GM21786 (cell line): ENCODE results near the gene PABPC1L.

Source experiments
- ATAC-seq: cut with Tn5 transposase; IDR thresholded peaks from one replicate; pipeline ENCODE4 v1.9.1; 2021; ENCODE audit not compliant: unreplicated experiment

The PABPC1L gene

DNA sequence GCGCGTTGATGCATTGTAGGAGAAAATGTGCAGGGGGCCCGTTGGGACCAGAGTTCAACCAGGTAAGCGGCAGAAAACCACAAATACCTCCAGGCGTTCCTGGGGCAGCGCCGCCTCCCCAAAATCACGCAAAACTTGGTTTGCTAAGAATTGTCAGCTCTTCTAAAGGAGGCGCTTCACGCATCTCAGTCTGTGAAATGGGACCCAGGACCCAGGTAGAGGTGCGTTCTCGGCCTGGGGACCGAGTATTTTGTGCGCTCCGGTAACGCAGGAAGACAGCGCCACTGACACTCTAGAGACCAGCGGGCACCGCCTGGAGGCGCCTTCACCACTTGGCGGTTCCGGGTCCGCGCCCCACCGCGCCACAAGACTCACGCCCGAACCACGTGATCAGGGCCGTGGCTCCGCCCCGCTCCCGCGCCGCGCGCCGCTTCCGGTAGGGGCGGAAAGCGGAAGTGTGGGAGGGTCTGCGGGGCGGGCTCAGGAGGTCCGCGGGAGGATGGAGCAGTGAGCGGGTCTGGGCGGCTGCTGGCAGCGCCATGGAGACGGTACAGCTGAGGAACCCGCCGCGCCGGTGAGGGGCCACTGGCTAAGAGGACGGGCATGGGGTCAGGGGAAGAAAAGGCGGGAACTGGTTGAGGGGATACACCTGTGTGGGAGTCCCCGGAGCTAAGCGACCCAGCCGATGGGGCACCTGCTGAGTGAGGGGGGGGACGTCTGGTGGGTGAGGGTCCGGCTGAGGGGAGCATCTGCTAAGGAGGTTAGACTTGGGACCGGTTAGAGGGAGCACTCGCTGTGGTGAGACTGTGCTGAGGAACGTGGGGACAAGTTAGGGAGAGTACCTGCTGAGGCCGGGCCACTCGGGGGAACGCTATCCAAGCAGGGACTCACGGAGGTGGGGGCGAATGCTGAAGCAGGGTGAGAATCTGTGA lies 56.4 kb downstream of the PABPC1L start, which contains the start of gene STK4:
Gene STK4 (plus strand): TSS at position 483 of the 932 bp plus-strand sequence. CDS start 57 bp downstream, at position 540.
- ATAC-seq, result peak; percentile 58

DNA sequence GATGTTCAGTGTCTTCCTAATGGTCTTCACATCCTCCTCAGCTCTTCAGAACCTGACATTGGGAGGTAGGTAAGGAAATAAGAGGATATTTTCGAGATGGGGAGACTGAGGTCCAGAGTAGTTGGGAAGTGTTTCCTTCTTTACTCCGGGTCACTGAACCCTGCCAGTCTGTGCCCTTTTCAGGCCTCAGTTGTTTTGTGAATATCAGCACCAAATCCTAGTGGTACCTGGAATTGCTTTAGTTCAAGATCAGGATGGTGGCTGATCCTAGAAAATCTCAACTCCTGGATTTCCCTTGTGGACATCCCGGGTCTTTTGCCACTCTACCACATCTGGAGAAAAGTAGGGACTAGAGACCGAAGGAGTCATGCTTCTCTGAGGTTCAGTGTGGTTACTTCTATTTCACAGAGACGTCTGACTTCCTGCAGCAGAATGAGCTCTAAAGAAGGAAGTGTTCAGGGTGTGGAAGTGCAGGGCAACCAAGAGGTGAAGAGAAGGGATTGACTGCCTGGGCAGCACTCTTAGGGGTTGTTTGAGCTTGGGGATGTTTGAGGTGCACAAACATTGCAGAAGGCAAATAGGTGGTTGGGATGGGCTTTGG lies 57.4 kb downstream of the PABPC1L start:
- ATAC-seq, result no peak

DNA sequence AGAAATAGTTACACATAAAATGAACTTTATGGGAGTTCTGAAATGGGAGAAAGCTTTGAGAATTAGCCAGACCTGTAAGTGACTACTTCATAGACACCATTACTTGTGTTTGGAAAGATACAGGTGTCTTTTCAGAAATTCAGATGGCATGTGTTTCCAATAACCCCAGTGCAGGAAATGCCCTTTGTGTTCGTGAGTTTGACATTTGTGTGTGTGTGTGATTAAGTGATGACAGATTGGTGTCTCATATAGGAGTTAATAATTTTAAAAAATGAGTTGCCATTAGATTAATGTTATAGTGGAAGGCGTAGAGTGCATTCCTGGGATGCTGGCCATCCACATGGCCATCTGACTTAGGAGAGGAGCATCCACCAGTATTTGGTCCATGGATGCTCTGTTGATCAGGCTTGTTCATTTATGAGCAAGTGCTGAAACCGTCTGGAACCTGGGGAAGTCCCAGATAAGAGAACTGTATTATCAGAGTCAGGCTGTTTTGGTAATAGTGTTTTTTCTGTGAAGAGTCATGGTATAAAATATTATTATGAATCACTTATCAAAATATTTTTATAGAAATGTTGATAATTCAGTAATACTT lies 59.5 kb downstream of the PABPC1L start:
- no peak for ATAC-seq

DNA sequence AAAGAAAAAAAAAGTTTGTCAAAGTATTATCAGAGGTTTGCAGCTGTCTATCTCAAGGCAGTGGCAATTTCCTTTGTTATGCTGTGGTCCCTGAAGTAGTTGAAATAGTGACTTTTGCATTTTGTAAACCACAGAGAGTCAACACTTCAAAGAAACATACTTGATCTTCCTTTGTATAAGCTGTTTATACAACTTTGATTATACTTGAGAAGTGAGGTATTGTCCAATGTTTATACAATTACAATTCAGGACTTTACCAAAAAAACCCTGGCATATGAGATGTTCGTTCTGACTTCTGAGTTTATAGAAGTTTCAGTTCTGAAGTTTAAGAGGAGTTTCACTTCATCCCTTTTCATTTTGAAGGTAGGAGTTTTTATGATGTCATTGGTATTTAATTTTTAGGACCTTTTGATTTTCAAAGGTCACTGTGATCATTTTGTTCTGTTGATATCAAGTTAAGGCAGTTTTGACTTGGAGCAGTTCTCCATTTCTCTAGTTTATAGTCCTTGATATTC lies 60.4 kb downstream of the PABPC1L start:
- no peak for ATAC-seq

DNA sequence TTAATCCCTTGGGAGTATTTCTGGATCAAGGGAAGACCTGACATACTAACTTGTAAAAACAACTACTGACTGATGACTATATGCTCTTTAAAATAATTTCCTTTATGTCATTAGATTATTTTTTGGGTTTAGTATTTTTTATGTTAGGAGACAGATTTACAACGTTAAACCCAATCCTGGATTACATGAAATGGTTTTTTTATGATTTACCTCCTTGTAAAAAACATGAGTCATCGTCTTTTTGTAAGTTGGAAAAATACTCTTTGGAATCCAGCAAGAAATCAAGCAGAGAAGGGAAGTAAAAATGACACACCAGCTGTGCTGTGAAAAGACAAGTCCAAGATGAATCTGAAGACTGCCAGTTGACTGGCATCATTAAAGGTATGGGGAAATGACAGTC lies 63.2 kb downstream of the PABPC1L start:
- no peak for ATAC-seq

DNA sequence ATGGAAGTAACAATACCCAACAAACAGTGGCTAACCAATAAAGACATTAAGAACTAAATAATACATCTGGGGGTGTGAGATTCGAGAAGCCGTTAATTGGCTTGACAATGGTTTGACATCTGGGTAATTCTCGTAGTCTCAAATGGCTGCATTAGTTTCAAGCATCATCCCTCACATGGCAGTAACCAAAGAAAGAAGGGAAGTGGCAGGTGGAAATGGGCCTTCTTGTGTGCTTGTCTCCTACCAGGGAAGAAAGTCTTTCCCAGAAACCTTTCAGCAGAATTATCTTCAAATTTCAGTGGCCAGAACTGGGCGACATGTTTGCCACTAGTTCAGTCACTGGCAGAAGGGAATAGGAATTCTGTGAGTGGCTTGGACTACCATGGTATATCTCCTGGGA lies 66.8 kb downstream of the PABPC1L start:
- no peak for ATAC-seq

DNA sequence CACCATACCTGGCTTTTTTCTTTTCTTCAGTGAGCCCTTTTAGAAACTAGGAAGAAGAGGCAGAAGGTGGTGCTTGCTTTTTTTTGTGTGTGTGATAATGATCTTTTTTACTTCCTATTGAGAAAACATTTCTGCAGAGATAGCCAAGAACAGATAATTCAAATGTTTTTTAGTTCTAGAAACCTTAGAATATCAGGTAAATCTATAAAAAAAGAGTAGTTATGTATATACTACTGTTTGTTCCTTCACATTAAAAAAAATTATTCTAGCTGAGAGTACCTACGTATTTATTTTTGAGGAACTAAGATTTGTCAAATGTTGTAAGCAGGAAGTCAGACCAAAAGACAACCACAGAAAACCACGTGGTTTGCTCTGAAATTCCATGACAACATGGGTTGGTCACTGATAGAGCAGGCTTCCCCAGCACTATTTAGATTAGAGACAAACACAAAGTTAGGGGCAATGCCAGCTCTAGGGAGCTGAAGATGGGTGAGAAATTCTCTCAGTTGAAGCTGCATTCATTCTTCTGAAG lies 69.3 kb downstream of the PABPC1L start:
- peak; percentile 90 for ATAC-seq

DNA sequence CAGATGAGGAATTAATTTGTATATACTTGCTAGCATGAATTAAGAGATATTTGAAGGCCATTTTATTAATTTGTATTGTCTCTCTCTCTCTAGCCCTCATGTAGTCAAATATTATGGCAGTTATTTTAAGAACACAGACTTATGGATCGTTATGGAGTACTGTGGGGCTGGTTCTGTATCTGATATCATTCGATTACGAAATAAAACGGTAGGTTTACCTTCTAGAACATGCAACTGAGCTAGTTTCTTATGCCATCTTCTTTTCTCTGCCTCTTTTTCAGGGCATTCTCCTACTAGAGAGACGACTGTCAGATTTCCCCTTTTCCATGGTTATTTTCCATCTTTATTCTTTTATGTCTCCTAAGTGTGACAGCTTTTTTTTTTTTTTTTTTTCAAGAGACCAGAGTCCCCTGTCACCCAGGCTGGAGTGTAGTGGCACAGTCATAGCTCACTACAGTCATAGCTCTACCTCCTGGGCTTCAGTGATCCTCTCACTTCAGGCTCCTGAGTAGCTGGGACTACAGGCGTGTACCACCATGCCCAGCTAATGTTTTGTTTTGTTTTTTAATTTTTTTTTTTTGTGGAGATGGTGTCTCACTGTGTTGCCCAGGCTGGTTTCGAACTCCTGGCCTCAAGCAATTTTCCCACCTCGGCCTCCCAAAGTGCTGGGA lies 72.0 kb downstream of the PABPC1L start:
- no peak for ATAC-seq

DNA sequence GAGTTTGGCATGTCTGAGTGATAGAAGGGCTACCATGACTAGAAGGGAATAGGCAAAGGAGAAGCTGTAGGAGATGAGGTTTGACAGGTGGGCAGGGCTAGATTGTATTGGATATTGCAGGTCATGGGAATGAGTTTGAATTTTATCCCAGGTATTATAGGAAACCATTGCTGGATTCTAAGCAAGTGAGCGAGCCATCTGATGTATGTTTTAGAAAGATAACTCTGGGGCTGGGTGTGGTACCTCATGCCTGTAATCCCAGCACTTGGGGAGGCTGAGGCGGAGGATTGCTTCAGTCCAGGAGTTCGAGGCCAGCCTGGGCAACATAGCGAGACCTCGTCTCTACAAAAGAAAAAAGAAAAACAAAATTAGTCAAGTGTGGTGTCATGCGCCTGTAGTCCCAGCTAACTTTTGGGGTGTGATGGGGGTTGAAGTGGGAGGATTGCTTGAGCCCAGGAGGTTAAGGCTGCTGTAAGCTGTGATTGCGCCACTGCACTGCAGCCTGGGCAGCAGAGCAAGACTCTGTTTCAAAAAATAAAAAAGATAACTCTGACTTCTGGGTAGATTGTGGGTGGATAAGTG lies 73.3 kb downstream of the PABPC1L start:
- ATAC-seq, result no peak

DNA sequence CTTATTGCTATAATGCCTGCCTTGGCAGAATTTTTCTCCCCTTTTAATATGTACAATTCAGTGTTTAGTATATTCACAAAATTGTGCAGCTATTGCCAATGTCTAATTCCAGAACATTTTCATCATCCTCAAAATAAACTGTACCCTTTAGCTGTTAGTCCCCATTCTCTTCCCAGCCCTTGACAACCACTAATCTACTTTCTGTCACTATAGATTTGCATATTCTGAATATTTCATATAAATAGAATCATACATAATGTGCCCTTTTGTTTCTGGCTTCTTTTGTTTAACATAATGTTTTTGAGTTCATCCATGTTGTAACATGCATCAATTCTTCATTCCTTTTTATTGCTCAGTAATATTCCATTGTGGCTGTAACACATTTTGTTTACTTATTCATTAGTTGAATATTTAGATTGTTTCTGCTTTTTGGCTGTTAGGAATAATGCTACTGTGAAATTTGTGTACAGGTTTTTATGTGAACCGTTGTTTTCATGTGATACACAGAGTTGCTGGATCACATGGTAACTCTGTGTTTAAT lies 78.8 kb downstream of the PABPC1L start:
- no peak for ATAC-seq
